ENCODE results near the gene HTR6.
"Not testable (repeated sequence)": the region's sequence is repeated elsewhere in the genome, so short reads cannot be mapped to it uniquely, and the experiment has no call there.

Gene HTR6

GRCh38 chr1:19664453-19665185 is at the start of gene HTR6:
Gene HTR6 (plus strand): TSS chr1:19664875. CDS start chr1:19665754, 879 bp downstream.
- no peak for FAIRE-seq

GRCh38 chr1:19615438-19615837 is 49.2 kb upstream of the HTR6 start:
- FAIRE-seq: no peak

- no peak for FAIRE-seq
Measured at GRCh38 chr1:19616489-19616888, 48.2 kb upstream of the HTR6 start.

- FAIRE-seq: no peak
Measured at GRCh38 chr1:19617376-19617775, 47.3 kb upstream of the HTR6 start.

- FAIRE-seq: no peak
Measured at GRCh38 chr1:19618428-19618827, 46.2 kb upstream of the HTR6 start.

- FAIRE-seq: no peak
Measured at GRCh38 chr1:19619697-19620384, 44.8 kb upstream of the HTR6 start.

- FAIRE-seq: no peak
Measured at GRCh38 chr1:19620786-19621185, 43.9 kb upstream of the HTR6 start.

- FAIRE-seq: no peak
Measured at GRCh38 chr1:19621274-19621950, 43.3 kb upstream of the HTR6 start.

GRCh38 chr1:19622204-19622603 is 42.5 kb upstream of the HTR6 start:
- no peak for FAIRE-seq

- no peak for FAIRE-seq
Measured at GRCh38 chr1:19623523-19623922, 41.2 kb upstream of the HTR6 start.

- FAIRE-seq: no peak
Measured at GRCh38 chr1:19625291-19625937, 39.3 kb upstream of the HTR6 start.

GRCh38 chr1:19628879-19629278 is 35.8 kb upstream of the HTR6 start:
- FAIRE-seq: no peak

- FAIRE-seq: no peak
Measured at GRCh38 chr1:19629357-19629756, 35.3 kb upstream of the HTR6 start.

GRCh38 chr1:19630192-19630591 is 34.5 kb upstream of the HTR6 start:
- FAIRE-seq: not testable (repeated sequence)

GRCh38 chr1:19630720-19631395 is 33.8 kb upstream of the HTR6 start:
- FAIRE-seq: no peak

GRCh38 chr1:19632211-19632610 is 32.5 kb upstream of the HTR6 start:
- FAIRE-seq: no peak

- FAIRE-seq: no peak
Measured at GRCh38 chr1:19633106-19633505, 31.6 kb upstream of the HTR6 start.

GRCh38 chr1:19635064-19635463 is 29.6 kb upstream of the HTR6 start:
- not testable (repeated sequence) for FAIRE-seq

- FAIRE-seq: no peak
Measured at GRCh38 chr1:19635646-19636045, 29.0 kb upstream of the HTR6 start.

- no peak for FAIRE-seq
Measured at GRCh38 chr1:19636065-19636464, 28.6 kb upstream of the HTR6 start.

GRCh38 chr1:19636749-19637148 is 27.9 kb upstream of the HTR6 start:
- FAIRE-seq: not testable (repeated sequence)

GRCh38 chr1:19637606-19638005 is 27.1 kb upstream of the HTR6 start:
- FAIRE-seq: no peak

- FAIRE-seq: not testable (repeated sequence)
Measured at GRCh38 chr1:19639228-19639627, 25.4 kb upstream of the HTR6 start.

Measured in colon (tissue), 2 donors.